ENCODE measurements around the gene EOLA1. TPM values are rescaled to one million over a fixed set of nuclear protein-coding genes. Genes with fewer than 3 reads are reported as not detected.
"Not testable (repeated sequence)": the region's sequence is repeated elsewhere in the genome, so short reads cannot be mapped to it uniquely, and the experiment has no call there.

Gene EOLA1
- total RNA-seq, 2 experiments from 2014 or later: 31.8 to 36.4 TPM

GRCh38 chrX:149517308-149517707, 23.5 kb upstream of the EOLA1 start:
- Mint-ChIP-seq H3K9me3 (peaks cover 3% of the 10 kb centered on the region), H3K27ac (no peak overlapping the region), H3K4me1 (peaks cover 82% of the 10 kb centered on the region), H3K27me3 (no peaks in the 10 kb centered on the region), H3K36me3 (ENCODE audit: low read depth) (peaks cover 19% of the 10 kb centered on the region), H3K4me3 (no peak overlapping the region)
- DNase-seq: no peak
- ChIA-PET POLR2A (no interaction called here), CTCF (interaction anchor here (0.7 to 1.7 kb wide), 2 partner anchors 22 to 30 kb away, joined by 3 read pairs; no protein-coding TSS in a partner anchor)

DNA sequence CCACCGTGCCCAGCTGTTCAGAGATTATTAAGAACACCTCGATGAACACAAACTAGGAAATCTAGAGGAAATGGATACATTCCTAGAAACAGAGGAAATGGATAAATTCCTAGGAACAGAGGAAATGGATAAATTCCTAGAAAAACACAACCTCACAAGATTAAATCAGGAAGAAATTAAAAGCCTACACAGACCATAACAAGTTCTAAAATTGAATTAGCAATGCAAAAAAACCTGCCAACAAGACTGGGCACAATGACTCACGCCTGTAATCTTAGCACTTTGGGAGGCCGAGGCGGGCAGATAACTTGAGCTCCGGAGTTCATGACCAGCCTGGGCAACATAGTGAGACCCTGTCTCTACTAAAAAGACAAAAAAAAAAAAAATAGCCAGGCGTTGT, 22.6 kb upstream of the EOLA1 start:
- CTCF ChIA-PET: interaction anchor here (0.7 to 1.1 kb wide), 2 partner anchors 21 to 31 kb away, joined by 3 read pairs; no protein-coding TSS in a partner anchor
- no peak overlapping the region for H3K27ac Mint-ChIP-seq
- peaks cover 85% of the 10 kb centered on the region for H3K4me1 Mint-ChIP-seq

DNA sequence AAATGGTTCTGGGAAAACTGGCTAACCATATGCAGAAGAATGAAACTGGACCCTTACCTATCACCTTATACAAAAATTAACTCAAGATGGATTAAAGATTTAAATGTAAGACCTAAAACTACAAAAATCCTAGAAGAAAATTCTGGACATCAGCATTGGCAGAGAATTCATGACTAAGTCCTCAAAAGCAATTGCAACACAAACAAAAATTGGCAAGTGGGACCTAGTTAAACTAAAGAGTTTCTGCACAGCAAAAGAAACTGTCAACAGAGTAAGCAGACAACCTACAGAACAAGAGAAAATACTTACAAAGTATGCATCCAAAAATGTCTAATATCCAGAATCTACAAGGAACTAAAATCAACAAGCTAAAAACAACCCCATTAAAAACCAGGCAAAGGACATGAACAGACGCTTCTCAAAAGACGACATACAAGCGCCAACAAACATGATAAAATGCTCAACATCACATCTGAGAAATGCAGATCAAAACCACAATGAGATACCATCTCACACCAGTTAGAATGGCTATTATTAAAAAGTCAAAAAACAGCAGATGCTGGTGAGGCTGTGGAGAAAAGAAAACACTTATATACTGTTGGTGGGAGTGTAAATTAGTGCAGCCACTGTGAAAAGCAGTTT, 20.1 kb upstream of the EOLA1 start:
- H3K9me3 Mint-ChIP-seq, H3K27me3 Mint-ChIP-seq, DNase-seq: not testable (repeated sequence)
- H3K27ac Mint-ChIP-seq: peak overlapping the region; percentile 71
- CTCF ChIA-PET: interaction anchor here (1.0 to 2.3 kb wide), 3 partner anchors 8 to 19 kb away, joined by 4 to 16 read pairs (median 4); no protein-coding TSS in a partner anchor
- H3K4me1 Mint-ChIP-seq: peaks cover 74% of the 10 kb centered on the region
- peaks cover 17% of the 10 kb centered on the region for H3K36me3 Mint-ChIP-seq (ENCODE audit: low read depth)
- peak overlapping the region; percentile 41 for H3K4me3 Mint-ChIP-seq
- POLR2A ChIA-PET: interaction anchor here (0.6 to 3.4 kb wide), 5 partner anchors 8 to 20 kb away, joined by 3 to 13 read pairs (median 7); partner anchors contain the start of genes EOLA1 and IDS

More for the DNA sequence above, 22.6 kb upstream of the EOLA1 start:
- Mint-ChIP-seq H3K9me3 (peaks cover 3% of the 10 kb centered on the region), H3K36me3 (ENCODE audit: low read depth) (peaks cover 19% of the 10 kb centered on the region), H3K4me3 (no peak overlapping the region), H3K27me3 (no peaks in the 10 kb centered on the region)
- DNase-seq: no peak
- POLR2A ChIA-PET: no interaction called here

DNA sequence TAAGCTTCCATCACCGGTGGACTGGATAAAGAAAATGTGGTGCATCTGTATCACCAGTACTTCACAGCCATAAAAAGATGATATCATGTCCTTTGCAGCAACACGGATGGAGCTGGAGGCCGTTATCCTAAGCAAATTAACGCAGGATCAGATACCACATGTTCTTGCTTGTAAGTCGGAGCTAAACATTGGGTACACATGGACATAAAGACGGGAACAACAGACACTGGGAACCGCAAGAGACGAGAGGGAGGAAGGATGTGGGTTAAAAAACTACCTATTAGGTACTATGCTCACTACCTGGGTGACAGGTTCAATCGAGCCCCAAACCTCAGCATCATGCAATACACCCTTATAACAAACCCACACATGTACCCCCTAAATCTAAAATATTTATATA, 19.4 kb upstream of the EOLA1 start:
- DNase-seq: no peak
- Mint-ChIP-seq H3K36me3 (ENCODE audit: low read depth) (peaks cover 14% of the 10 kb centered on the region), H3K27me3 (no peaks in the 10 kb centered on the region), H3K4me3 (no peak overlapping the region), H3K4me1 (peaks cover 75% of the 10 kb centered on the region), H3K27ac (peak overlapping the region; percentile 71), H3K9me3 (peaks cover 3% of the 10 kb centered on the region)
- POLR2A ChIA-PET: interaction anchor here (0.6 to 3.4 kb wide), 5 partner anchors 9 to 20 kb away, joined by 3 to 13 read pairs (median 7); partner anchors contain the start of genes EOLA1 and IDS
- CTCF ChIA-PET: interaction anchor here (1.0 to 2.3 kb wide), 4 partner anchors 9 to 19 kb away, joined by 4 to 16 read pairs (median 5); partner anchors contain the start of gene IDS

- H3K27ac Mint-ChIP-seq: no peak overlapping the region
Observed at GRCh38 chrX:149522916-149523315, 17.9 kb upstream of the EOLA1 start.

GRCh38 chrX:149525389-149525788, 15.4 kb upstream of the EOLA1 start:
- POLR2A ChIA-PET: interaction anchor here (1.3 to 2.2 kb wide), 2 partner anchors 15 kb away, joined by 3 to 19 read pairs; partner anchors contain the start of gene EOLA1
- H3K4me1 Mint-ChIP-seq: peaks cover 52% of the 10 kb centered on the region
- H3K36me3 Mint-ChIP-seq (ENCODE audit: low read depth); H3K9me3 Mint-ChIP-seq; H3K27me3 Mint-ChIP-seq; CTCF ChIA-PET; H3K4me3 Mint-ChIP-seq: not testable (repeated sequence)
- H3K27ac Mint-ChIP-seq: peak overlapping the region; percentile 87
- peak; percentile 78 for DNase-seq

More at GRCh38 chrX:149522916-149523315, 17.9 kb upstream of the EOLA1 start:
- Mint-ChIP-seq H3K36me3 (ENCODE audit: low read depth) (peaks cover 3% of the 10 kb centered on the region), H3K4me3 (no peak overlapping the region), H3K4me1 (peaks cover 66% of the 10 kb centered on the region), H3K9me3 (peaks cover under 1% of the 10 kb centered on the region), H3K27me3 (no peaks in the 10 kb centered on the region)
- ChIA-PET POLR2A (interaction anchor here (3.4 kb wide), 1 partner anchor 18 kb away, joined by 13 read pairs; the partner anchor contains the start of gene IDS), CTCF (no interaction called here)
- DNase-seq: no peak

DNA sequence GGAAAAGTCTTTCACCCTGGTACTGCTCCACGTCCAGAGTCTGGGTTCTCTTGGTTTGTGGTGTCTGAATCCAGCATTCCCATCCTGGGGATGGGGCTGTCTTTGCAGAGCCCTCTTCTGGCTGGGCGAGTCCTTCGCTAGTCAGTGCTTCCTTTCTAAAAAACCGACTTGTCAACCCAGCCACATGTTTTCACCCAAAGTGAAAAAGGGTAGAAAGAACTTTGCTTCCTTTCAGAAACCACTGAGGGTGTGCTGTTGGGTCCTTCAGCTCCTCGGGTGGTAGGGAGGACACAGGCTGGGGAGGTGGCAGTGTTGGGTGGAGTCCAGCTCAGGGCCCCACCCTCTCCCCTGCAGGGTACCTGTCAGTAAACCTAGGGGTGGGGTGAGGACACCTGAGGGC, 14.9 kb upstream of the EOLA1 start:
- H3K36me3 Mint-ChIP-seq (ENCODE audit: low read depth); H3K27me3 Mint-ChIP-seq; H3K9me3 Mint-ChIP-seq: not testable (repeated sequence)
- POLR2A ChIA-PET: interaction anchor here (0.7 to 2.2 kb wide), 2 partner anchors 14 kb away, joined by 3 to 19 read pairs; partner anchors contain the start of gene EOLA1
- peak; percentile 38 for DNase-seq
- Mint-ChIP-seq H3K27ac (peak overlapping the region; percentile 87), H3K4me3 (peak overlapping the region; percentile 43), H3K4me1 (peaks cover 47% of the 10 kb centered on the region)
- CTCF ChIA-PET: interaction anchor here (0.7 to 1.1 kb wide), 3 partner anchors 13 to 14 kb away, joined by 3 to 6 read pairs (median 3); partner anchors contain the start of gene EOLA1

- H3K4me1 Mint-ChIP-seq: peaks cover 41% of the 10 kb centered on the region
- POLR2A ChIA-PET: interaction anchor here (0.7 to 2.2 kb wide), 2 partner anchors 14 kb away, joined by 3 to 19 read pairs; partner anchors contain the start of gene EOLA1
- not testable (repeated sequence) for H3K4me3 Mint-ChIP-seq; H3K27me3 Mint-ChIP-seq; H3K9me3 Mint-ChIP-seq; DNase-seq; H3K36me3 Mint-ChIP-seq (ENCODE audit: low read depth)
- peak overlapping the region; percentile 87 for H3K27ac Mint-ChIP-seq
- CTCF ChIA-PET: interaction anchor here (0.7 to 1.1 kb wide), 3 partner anchors 13 to 14 kb away, joined by 3 to 6 read pairs (median 3); partner anchors contain the start of gene EOLA1
Observed at GRCh38 chrX:149526318-149527033, 14.3 kb upstream of the EOLA1 start.

DNA sequence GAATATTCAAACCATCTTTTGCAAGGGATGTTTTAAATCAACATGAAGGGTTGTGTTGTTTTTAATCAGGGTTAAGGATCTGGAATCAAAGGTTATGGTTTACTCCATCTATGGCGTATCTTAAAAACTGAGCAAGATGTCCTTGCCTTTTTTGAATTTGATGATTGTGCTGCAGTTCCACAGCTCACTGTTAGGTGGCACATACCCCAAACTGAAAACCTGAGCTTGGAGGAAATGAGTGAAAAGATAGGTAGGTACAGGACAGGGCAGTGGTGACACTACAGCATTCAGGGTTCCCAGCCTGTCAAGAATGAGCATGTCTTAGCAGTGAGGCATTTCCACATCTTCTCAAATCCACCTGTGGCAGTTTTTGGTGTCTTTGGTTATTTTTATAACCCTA, 13.1 kb upstream of the EOLA1 start:
- Mint-ChIP-seq H3K4me1 (peaks cover 35% of the 10 kb centered on the region), H3K27me3 (no peaks in the 10 kb centered on the region), H3K27ac (peak overlapping the region; percentile 64), H3K36me3 (ENCODE audit: low read depth) (peaks cover 13% of the 10 kb centered on the region), H3K4me3 (no peak overlapping the region), H3K9me3 (no peaks in the 10 kb centered on the region)
- POLR2A ChIA-PET: interaction anchor here (1.0 kb wide), 2 partner anchors 13 to 23 kb away, joined by 4 to 5 read pairs; partner anchors contain the start of genes EOLA1 and IDS
- DNase-seq: peak; percentile 46
- CTCF ChIA-PET: interaction anchor here (1.0 to 2.2 kb wide), 4 partner anchors 11 to 17 kb away, joined by 3 to 15 read pairs (median 10); partner anchors contain the start of gene EOLA1

DNA sequence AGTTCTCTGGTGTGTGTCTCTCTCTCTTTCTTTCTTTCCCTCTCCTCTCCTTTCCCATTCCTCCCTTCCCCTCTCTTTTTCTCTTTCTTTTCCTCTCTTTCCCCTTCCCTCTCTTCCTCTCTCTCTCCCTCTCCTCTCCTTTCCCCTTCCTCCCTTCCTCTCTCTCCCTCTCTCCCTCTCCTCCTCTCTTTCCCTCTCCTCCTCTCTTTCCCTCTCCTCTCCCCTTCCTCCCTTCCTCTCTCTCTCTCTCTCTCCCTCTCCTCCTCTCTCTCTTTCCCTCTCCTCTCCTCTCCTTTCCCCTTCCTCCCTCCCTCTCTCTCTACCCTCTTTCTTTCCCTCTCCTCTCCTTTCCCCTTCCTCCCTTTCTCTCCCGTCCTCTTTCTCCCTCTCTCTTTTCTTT, 12.4 kb upstream of the EOLA1 start:
- CTCF ChIA-PET: interaction anchor here (1.0 to 2.2 kb wide), 4 partner anchors 11 to 18 kb away, joined by 3 to 15 read pairs (median 10); partner anchors contain the start of gene EOLA1
- no peaks in the 10 kb centered on the region for H3K9me3 Mint-ChIP-seq
- peaks cover 31% of the 10 kb centered on the region for H3K4me1 Mint-ChIP-seq
- H3K27me3 Mint-ChIP-seq: no peaks in the 10 kb centered on the region
- DNase-seq: no peak
- H3K27ac Mint-ChIP-seq: no peak overlapping the region
- peaks cover 13% of the 10 kb centered on the region for H3K36me3 Mint-ChIP-seq (ENCODE audit: low read depth)
- POLR2A ChIA-PET: interaction anchor here (1.0 to 2.6 kb wide), 3 partner anchors 12 to 23 kb away, joined by 4 to 10 read pairs (median 5); partner anchors contain the start of genes EOLA1 and IDS
- no peak overlapping the region for H3K4me3 Mint-ChIP-seq

DNA sequence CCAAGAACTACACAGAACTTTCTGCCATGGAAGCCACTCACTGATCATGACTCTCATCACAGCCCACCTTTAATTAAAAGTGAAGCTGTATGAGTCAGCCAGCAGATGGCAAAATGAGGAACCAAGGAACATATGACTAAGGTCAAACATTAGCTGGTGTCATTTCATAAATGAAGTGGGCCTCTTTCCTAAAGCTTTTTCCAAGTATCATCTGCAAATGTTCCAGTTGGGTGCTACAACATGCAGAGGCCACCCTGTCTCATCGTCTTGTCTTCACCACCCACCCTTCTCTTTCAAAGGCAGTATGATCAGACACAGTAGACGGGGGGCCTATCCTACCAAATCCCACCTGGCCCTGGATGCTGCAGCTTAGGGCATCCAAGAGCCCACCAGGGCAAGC, 9.2 kb upstream of the EOLA1 start:
- H3K36me3 Mint-ChIP-seq (ENCODE audit: low read depth): peaks cover 13% of the 10 kb centered on the region
- peaks cover 11% of the 10 kb centered on the region for H3K4me1 Mint-ChIP-seq
- H3K27me3 Mint-ChIP-seq: no peaks in the 10 kb centered on the region
- no peaks in the 10 kb centered on the region for H3K9me3 Mint-ChIP-seq
- H3K27ac Mint-ChIP-seq: no peak overlapping the region
- CTCF ChIA-PET: interaction anchor here (0.8 kb wide), 1 partner anchor 9 kb away, joined by 3 read pairs; the partner anchor contains the start of gene EOLA1
- DNase-seq: no peak
- POLR2A ChIA-PET: no interaction called here
- no peak overlapping the region for H3K4me3 Mint-ChIP-seq

GRCh38 chrX:149532868-149533267, 7.9 kb upstream of the EOLA1 start:
- H3K4me3 Mint-ChIP-seq, DNase-seq, CTCF ChIA-PET, H3K4me1 Mint-ChIP-seq, POLR2A ChIA-PET, H3K9me3 Mint-ChIP-seq, H3K27me3 Mint-ChIP-seq, H3K27ac Mint-ChIP-seq: not testable (repeated sequence)
- peaks cover 13% of the 10 kb centered on the region for H3K36me3 Mint-ChIP-seq (ENCODE audit: low read depth)
